Calu3 (cell line): ENCODE data around the gene RAPGEF5. TPM values are rescaled to one million over a fixed set of nuclear protein-coding genes. Genes with fewer than 3 reads are reported as not detected.

Source experiments
- BruUV-seq: library from RNA; stranded (reverse); fragments of 400-500 nt; replicated peaks from 2 replicates; lab custom pipeline; 2021; lab: Mats Ljungman, UMichigan
- CTCF ChIA-PET: fragments of 300-600 bp; sonication (Branson Sonifier 250); formaldehyde crosslinking; loops from one replicate; lab custom pipeline; 2022; ENCODE audit warnings: antibody characterized with exemption; lab: Charles Lee
- DNase-seq: peaks from one replicate; pipeline ENCODE4 v3.0.0; 2022
- H3K27ac Mint-ChIP-seq: one replicate; pipeline ENCODE4 v1.8.0; 2022; ENCODE audit warnings: mixed read lengths; ENCODE audit not compliant: unreplicated experiment
- H3K27me3 Mint-ChIP-seq: one replicate; pipeline ENCODE4 v1.8.0; 2022; ENCODE audit warnings: mixed read lengths; ENCODE audit not compliant: unreplicated experiment
- H3K36me3 Mint-ChIP-seq: one replicate; pipeline ENCODE4 v1.8.0; 2022; ENCODE audit warnings: mild to moderate bottlenecking, moderate library complexity, mixed read lengths; ENCODE audit not compliant: insufficient read depth, unreplicated experiment
- H3K4me1 Mint-ChIP-seq: one replicate; pipeline ENCODE4 v1.8.0; 2022; ENCODE audit warnings: mild to moderate bottlenecking, low read depth, mixed read lengths; ENCODE audit not compliant: unreplicated experiment
- H3K4me3 Mint-ChIP-seq: one replicate; pipeline ENCODE4 v1.8.0; 2022; ENCODE audit warnings: mild to moderate bottlenecking, low read depth, moderate library complexity, mixed read lengths; ENCODE audit not compliant: unreplicated experiment
- H3K9me3 Mint-ChIP-seq: one replicate; pipeline ENCODE4 v1.8.0; 2022; ENCODE audit warnings: low read depth, mixed read lengths; ENCODE audit not compliant: unreplicated experiment
- CTCF ChIP-seq: fragments of 200-600 bp; IDR thresholded peaks from one replicate; pipeline ENCODE4 v1.8.0; 2022; ENCODE audit warnings: antibody characterized with exemption; ENCODE audit not compliant: unreplicated experiment
- intact Hi-C: fragments of 100-400 bp; cut with micrococcal nuclease; formaldehyde crosslinking; loops from one replicate; pipeline ENCODE4 v1.10.0; 2022; ENCODE audit not compliant: unreplicated experiment
- total RNA-seq: library from RNA; stranded (reverse); gene quantifications from 2 replicates; pipeline ENCODE4 v1.2.3, GENCODE V29; 2022

RAPGEF5 gene
- total RNA-seq, 1 experiment from 2014 or later, result 108 TPM

GRCh38 chr7:22333680-22334141 is 23.2 kb downstream of the RAPGEF5 start:
- peak; percentile 60 for DNase-seq
- peak overlapping the region; percentile 43 for H3K4me3 Mint-ChIP-seq
- peaks cover 71% of the 10 kb centered on the region for H3K4me1 Mint-ChIP-seq
- CTCF ChIA-PET, result interaction anchor here (0.6 to 4.8 kb wide), 14 partner anchors 8 to 119 kb away, joined by 3 to 45 read pairs (median 3); no protein-coding TSS in a partner anchor
- intact Hi-C loops, result loop anchor here (2.0 to 5.0 kb wide), 3 partner anchors 13 to 154 kb away; no protein-coding TSS in a partner anchor
- no peaks in the 10 kb centered on the region for H3K9me3 Mint-ChIP-seq
- no peak for TF ChIP-seq CTCF
- BruUV-seq, result no TSS peak
- H3K27me3 Mint-ChIP-seq, result no peaks in the 10 kb centered on the region
- H3K27ac Mint-ChIP-seq, result peak overlapping the region; percentile 57
- H3K36me3 Mint-ChIP-seq, result peaks cover 12% of the 10 kb centered on the region

GRCh38 chr7:22332461-22332870 is 24.5 kb downstream of the RAPGEF5 start:
- peaks cover 71% of the 10 kb centered on the region for H3K4me1 Mint-ChIP-seq
- H3K4me3 Mint-ChIP-seq, result peak overlapping the region; percentile 44
- peak; percentile 44 for DNase-seq
- H3K9me3 Mint-ChIP-seq, result no peaks in the 10 kb centered on the region
- H3K27me3 Mint-ChIP-seq, result no peaks in the 10 kb centered on the region
- peaks cover 12% of the 10 kb centered on the region for H3K36me3 Mint-ChIP-seq
- intact Hi-C loops, result loop anchor here (1.0 to 5.0 kb wide), 4 partner anchors 14 to 155 kb away; no protein-coding TSS in a partner anchor
- no TSS peak for BruUV-seq
- CTCF ChIA-PET, result interaction anchor here (0.6 to 4.8 kb wide), 15 partner anchors 9 to 719 kb away, joined by 3 to 45 read pairs (median 4); no protein-coding TSS in a partner anchor
- TF ChIP-seq CTCF, result no peak
- peak overlapping the region; percentile 57 for H3K27ac Mint-ChIP-seq

- intact Hi-C loops, result loop anchor here (1.0 to 5.0 kb wide), 4 partner anchors 15 to 156 kb away; no protein-coding TSS in a partner anchor
- BruUV-seq, result no TSS peak
- no peaks in the 10 kb centered on the region for H3K27me3 Mint-ChIP-seq
Measured at GRCh38 chr7:22331704-22332103, 25.2 kb downstream of the RAPGEF5 start.

GRCh38 chr7:22330903-22331302 is 26.1 kb downstream of the RAPGEF5 start:
- CTCF ChIA-PET, result interaction anchor here (0.8 to 4.8 kb wide), 2 partner anchors 113 to 122 kb away, joined by 3 to 45 read pairs; no protein-coding TSS in a partner anchor
- peaks cover 72% of the 10 kb centered on the region for H3K4me1 Mint-ChIP-seq

More at GRCh38 chr7:22331704-22332103, 25.2 kb downstream of the RAPGEF5 start:
- DNase-seq, result no peak
- Mint-ChIP-seq H3K4me3 (no peak overlapping the region), H3K9me3 (no peaks in the 10 kb centered on the region), H3K4me1 (peaks cover 71% of the 10 kb centered on the region), H3K36me3 (peaks cover 12% of the 10 kb centered on the region), H3K27ac (peak overlapping the region; percentile 57)
- CTCF ChIA-PET, result interaction anchor here (0.7 to 4.8 kb wide), 6 partner anchors 14 to 766 kb away, joined by 4 to 45 read pairs (median 14); no protein-coding TSS in a partner anchor
- TF ChIP-seq CTCF, result no peak

More at GRCh38 chr7:22330903-22331302, 26.1 kb downstream of the RAPGEF5 start:
- Mint-ChIP-seq H3K9me3 (no peaks in the 10 kb centered on the region), H3K27me3 (no peaks in the 10 kb centered on the region), H3K36me3 (peaks cover 12% of the 10 kb centered on the region), H3K4me3 (no peak overlapping the region), H3K27ac (no peak overlapping the region)
- no TSS peak for BruUV-seq
- DNase-seq, result no peak
- intact Hi-C loops, result loop anchor here (5.0 kb wide), 1 partner anchor 156 kb away; no protein-coding TSS in a partner anchor
- TF ChIP-seq CTCF, result no peak
